Activated naive CD4-positive, alpha-beta T cell (primary cell): Measurements from ENCODE around the gene ASTN2.

Experiments used
- DNase-seq, 4 experiments: peaks; one replicate each; lab custom pipeline; 2025; lab: John Stamatoyannopoulos, UW

The ASTN2 gene

GRCh38 chr9:116809656-116810055, 605.2 kb downstream of the ASTN2 start:
- DNase-seq = no peak

DNA sequence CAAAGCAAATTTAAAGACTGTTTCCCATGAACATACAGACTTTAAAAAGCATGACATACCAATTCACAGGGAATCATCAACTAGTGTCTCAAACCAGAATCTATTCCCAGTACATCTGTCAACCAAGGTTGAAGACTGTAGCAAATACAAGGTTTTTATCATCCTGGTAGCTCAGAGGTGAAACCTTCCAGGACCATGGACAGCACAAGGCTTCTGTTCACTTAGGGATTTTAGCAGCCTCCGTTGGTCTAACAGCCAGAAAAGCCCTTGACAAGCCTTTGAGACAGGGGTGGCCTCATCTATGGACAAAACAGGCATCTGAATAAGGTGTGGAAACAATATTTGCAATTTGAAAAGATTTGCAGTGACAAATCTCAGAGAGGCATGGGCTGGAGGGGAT, 608.8 kb downstream of the ASTN2 start:
- no peak for DNase-seq

DNA sequence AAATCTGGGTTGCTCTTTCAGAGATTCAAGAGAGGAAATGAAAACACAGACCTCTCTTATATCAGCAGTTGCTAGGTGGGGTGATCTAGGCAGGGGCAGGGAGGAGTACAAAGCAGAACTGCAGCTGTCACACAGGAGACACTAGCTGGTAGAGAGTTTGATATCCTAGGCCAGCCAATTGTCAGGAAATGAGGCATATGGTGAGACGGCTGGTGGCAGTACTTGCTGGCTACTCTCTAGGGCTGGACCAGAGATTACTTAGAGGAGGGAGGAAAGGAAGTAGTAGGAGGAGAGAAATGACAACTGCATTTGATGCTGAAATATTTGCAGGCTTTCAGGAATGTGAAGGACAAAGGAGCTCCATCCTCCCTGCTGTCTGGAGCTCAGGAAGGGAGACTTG, 614.0 kb downstream of the ASTN2 start:
- DNase-seq = no peak

DNA sequence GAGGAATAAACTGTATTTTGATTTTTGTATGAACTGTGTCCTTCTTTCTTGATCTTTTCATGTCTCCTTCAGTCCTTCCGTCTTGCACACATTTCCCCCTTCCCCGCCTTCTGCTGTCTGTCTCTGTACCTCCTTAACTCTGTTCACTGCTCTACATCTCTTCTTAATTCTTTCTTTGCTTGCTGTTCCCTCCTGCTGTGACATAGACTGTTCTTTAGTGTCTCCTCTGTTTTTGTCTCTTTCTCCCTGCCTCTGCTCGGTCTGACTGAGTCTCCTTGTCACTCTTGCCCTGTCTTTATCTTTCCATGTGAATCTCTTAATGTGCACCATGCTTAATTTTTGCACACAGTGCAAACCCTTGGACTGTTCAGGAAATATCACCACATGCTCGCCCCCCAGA, 614.8 kb downstream of the ASTN2 start:
- DNase-seq = no peak

GRCh38 chr9:116798521-116798920, 616.3 kb downstream of the ASTN2 start:
- no peak for DNase-seq

- no peak for DNase-seq
Measured at GRCh38 chr9:116797276-116797675, 617.6 kb downstream of the ASTN2 start.

DNA sequence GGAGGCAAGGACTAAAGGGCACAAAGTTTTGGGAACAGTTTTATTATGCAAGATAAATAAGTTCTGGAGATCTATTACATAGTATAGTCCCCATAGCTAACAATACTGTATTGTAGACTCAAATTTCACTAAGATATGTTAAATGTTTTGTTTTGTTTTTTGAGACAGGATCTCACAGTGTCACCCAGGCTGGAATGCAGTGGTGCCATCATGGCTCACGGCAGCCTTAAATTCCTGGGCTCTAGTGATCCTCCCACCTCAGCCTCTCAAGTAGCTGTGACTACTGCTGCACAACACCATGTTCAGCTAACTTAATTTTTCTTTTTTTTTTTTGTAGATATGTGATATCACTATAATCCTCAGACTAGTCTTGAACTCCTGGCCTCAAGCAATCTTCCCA, 618.2 kb downstream of the ASTN2 start:
- no peak for DNase-seq

- DNase-seq = no peak
Measured at GRCh38 chr9:116795821-116796220, 619.0 kb downstream of the ASTN2 start.

DNA sequence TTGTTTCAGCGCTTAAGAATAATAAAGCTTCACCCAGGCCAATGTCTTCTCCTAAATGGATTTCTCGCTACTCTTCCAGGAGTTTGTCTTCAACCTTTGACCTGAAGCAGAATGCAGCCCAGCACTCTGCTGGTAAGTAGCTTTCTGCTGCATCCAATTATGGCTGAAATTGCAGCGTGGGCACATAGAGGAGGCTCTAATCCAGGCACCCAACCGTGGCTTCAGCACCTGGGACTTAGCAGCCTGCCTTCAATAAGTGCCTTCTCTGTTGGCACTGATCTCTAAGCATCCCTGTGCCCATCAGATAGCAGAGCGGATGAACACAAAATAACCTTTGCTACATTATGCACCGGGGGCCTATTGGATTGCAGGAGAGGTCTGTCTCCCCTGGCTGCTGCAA, 622.6 kb downstream of the ASTN2 start:
- no peak for DNase-seq

- DNase-seq = no peak
Measured at GRCh38 chr9:116791326-116791725, 623.5 kb downstream of the ASTN2 start.

GRCh38 chr9:116789081-116789480, 625.8 kb downstream of the ASTN2 start:
- no peak for DNase-seq

DNA sequence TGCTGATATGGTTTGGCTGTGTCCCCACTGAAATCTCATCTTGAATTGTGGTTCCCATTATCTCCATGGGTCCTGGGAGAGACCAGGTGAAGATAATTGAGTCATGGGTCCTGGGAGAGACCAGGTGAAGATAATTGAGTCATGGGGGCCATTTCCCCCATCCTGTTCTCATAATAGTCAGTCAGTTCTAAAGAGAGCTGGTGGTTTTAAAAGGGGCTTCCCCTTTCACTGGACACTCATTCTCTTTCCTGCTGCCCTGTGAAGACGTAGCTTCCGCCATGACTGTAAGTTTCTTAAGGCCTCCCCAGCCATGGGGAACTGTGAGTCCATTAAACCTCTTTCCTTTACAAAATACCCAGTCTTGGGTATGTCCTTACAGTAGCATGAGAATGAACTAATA, 628.1 kb downstream of the ASTN2 start:
- DNase-seq = no peak

GRCh38 chr9:116777116-116777515, 637.7 kb downstream of the ASTN2 start:
- DNase-seq = no peak

DNA sequence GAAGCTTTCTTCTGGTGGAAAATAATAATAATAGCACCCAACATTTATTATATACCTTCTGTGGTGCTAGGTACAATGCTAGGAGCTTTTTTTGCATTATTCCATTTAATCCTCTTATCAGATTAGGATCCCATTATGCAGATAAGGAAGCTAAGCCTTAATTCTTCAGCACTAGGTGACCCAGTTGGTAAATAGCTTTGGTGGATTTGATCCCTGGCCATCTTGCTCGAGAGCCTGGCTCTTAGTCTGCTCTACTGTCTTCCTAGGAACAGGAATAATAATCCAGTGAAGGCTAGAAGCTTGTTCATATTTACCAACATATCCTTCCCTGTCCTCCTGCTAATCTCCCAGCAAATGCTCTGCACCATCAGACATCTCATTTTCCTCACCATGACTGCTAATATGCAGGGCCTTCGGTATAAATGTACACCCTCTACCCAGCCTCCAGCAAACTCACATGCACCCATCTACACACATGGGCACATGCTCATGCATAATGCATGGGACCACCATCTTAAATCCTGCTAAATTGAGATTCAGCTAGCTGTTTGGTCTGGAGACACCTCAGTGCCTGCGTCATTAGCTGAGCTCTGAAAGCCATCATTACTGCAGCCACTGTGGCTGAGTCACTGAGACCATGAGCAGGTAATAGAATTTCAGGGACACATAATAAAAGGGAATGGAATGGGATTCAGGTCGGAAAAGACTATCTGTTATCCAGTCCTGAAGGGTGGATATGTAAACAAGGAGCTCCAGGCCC, 640.3 kb downstream of the ASTN2 start:
- no peak for DNase-seq

- no peak for DNase-seq
Measured at GRCh38 chr9:116767219-116767618, 647.6 kb downstream of the ASTN2 start.

GRCh38 chr9:116765011-116765410, 649.8 kb downstream of the ASTN2 start:
- no peak for DNase-seq

DNA sequence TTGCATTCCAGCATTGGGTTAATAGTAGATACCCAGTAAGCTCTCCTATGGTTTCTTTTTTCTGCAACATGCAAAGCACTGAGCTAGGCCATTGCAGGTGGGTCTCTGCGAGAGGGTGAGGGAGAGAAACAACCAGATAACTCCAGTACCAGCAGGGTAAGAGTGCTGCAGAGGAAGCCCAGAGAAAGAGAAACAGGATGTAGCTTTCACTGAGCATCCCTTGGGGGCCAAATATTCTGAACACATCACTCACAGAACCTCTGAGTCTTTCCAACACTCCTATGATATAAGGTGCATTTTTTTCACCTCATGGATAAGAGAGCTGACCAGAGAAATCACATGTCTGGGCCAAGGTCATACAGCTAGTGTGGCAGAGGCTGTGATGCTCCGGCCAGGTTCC, 651.1 kb downstream of the ASTN2 start:
- no peak for DNase-seq

DNA sequence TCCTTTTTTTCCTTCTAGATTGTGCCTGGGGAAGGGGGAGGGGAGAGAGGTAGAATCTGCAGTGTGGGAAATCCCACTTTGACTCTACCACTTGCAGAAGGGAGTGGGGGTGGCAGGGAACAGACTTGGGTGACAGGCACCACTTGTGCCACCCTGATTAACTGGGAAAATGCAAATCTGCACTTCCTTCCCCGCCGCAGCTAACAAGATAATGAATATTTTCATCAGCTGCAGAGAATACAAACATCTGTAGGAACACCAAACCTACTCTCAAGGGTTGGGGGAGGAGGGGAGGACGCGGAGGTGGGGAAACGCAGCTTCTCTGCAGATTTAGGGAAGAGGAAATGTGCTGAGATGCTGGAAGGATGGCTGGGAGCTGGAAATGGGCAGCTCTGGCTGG, 654.2 kb downstream of the ASTN2 start:
- no peak for DNase-seq

DNA sequence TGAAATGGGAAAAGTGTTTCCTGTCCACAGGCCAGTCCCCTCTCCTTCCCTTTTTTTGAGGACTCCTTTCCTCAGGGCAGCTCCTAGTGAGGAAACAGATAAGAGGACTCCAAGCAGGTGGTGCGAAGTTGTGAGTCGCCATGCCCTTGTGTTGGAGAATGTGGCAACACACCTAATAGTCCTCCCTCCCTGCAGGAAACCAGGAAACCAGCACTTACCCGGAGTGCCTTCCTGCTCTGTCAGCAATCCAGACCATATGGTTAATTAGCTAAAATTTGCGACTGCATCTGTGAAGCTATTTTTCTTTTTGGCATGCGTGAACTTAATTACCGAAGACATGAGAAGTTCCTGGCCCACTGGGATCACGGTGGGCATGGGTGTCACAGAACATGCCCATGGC, 657.8 kb downstream of the ASTN2 start:
- no peak for DNase-seq

DNA sequence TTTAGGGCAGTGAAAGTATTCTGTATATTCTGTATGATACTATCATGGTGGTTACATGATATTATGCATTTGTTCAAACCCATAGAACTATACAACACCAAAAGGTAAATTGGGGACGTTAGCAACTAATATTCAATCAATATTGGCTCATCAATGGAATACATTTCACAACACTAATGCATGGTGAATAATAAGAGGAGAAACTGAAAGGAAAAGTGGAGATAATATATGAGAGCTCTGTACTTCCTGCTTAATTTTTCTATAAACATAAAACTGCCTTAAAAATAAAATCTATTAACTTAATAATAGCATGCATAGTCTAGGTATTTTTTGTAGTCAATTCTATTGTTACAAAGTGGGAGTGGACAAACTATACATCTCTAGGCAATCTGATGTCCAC, 661.5 kb downstream of the ASTN2 start:
- DNase-seq = no peak

DNA sequence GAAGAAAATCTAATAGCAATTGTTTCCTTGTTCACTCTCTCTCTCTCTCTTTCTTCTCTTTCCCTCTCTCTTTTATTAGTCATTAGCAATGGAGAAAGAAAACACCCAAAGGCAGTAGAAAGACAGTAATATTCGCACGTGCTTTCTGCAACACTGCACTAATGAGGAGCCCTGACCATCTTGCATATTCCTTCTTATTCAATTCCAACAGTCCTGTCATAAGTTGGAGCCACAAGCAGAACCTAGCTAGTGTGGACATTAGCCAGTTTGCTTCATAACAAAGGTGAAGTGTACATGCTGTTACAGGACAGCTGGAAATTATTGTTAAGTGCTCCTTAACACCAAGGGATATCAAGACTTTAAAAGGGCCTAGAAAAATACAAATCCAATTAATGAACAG, 664.3 kb downstream of the ASTN2 start:
- no peak for DNase-seq

- no peak for DNase-seq
Measured at GRCh38 chr9:116749772-116750171, 665.1 kb downstream of the ASTN2 start.

DNA sequence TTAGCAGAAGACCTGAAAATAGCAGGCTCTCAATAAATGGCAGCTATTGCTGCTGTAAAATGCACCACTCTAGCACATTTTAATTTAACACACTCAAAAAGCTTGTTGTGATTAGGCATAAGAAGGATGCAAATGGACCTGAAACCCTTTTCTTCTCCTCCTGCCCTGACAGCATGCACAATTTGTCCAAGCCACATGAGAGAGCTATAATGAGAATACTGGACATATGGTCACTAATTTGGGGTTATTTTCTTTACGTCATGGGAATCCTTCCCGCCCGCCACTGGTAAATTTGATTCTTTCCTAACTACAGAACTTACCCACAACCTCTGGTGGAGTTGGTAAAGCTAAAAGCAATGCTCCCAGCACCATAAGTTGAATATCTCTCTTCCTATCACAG, 665.7 kb downstream of the ASTN2 start:
- DNase-seq = no peak

DNA sequence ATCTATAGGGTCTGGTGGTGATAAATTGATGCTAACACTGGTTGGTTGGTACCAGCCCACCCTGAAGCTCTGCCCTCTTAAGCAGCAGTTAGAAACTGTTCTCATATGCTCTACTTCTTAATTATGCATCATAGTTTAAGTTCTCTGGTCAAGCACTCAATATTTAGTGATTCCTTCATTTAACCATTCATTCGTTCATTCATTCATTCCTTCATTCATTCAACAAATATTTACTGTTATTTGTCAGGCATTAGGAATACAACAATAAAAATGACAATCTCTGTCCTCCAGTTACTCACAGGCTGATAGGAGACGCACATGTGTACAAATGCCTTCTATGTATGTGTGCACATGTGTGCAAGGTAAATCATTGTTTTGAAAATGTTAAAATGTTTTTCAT, 673.1 kb downstream of the ASTN2 start:
- no peak for DNase-seq
